DMS114 treated with DMSO at 0.1 percent for 48 hours (cell line): ENCODE results near the gene SMAP1.

Source experiments
- DNase-seq: peaks from one replicate; lab custom pipeline; 2025; ENCODE audit not compliant: unreplicated experiment; lab: John Stamatoyannopoulos, UW

Gene SMAP1

GRCh38 chr6:70667711-70668498 lies at the start of gene SMAP1:
SMAP1 (plus strand) TSS chr6:70667883; CDS start chr6:70668024, 141 bp downstream.
- peak; percentile 17 for DNase-seq

- no peak for DNase-seq
These were observed 46.9 kb upstream of the SMAP1 start for GRCh38 chr6:70620746-70621145.

DNA sequence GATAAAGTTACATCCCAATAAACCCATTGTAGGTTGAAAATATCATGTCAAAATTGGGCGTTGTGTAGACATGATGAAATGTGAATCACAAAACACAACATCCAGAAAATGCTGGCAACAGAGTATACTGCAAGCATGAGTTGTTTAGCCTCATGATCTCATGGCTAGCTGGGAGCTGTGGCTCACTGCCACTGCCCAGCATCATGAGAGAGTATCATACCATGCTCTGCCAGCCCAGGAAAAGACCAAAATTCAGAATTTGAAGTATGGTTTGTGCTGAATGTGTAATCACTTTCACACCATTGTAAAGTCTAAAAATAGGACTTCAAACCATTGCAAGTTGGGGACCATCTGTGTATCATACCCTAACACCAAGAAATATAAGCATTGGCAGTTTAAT lies 45.2 kb upstream of the SMAP1 start:
- no peak for DNase-seq

DNA sequence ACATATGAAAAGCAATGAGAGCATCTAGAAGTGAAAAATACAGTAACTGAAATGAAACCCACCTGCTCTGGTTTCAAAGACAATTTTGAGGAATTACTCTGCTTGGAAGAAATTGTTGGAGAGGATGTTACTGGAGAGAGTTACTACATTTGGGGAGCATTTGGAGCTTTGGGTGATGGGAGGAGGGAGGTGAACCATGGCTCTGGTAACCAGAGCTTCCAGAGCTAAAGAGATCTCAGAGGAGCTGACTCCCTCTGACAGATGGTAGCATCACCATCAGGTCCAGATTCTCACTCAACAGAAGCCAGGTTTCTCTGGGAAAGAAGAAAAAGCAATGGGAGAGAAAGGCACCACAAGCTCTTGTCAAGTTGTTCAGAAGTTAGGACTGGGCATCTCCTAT lies 42.2 kb upstream of the SMAP1 start:
- no peak for DNase-seq

DNA sequence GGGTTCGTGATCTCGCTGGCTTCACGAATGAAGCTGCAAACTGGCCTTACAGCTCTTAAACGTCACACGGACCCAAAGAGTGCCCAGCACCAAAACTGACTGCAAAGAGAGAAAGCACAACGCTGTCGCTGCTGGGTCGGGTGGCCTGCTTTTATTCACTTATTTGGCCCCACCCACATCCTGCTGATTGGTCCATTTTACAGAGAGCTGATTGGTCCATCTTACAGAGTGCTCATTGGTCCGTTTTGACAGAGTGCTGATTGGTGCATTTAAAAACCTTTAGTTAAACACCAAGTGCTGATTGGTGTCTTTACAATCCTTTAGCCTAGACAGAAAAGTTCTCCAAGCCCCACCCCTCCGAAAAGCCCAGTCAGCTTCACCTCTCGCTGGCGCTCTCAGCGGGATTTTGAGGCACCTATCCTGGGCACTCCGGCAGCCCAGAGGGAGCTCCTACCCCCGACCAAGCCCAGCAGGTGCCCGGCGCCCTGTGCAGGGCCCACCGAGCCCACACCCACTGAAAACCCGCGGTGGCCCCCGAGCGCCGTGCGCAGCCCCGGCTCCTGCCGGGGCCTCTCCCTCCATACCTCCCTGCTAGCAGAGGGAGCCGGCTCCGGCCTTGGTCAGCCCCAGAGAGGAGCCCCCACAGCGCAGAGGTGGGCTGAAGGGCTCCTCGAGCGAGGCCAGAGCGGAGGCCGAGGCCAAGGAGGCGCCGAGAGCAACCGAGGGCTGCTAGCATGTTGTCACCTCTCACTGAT lies 40.0 kb upstream of the SMAP1 start:
- DNase-seq, result no peak

DNA sequence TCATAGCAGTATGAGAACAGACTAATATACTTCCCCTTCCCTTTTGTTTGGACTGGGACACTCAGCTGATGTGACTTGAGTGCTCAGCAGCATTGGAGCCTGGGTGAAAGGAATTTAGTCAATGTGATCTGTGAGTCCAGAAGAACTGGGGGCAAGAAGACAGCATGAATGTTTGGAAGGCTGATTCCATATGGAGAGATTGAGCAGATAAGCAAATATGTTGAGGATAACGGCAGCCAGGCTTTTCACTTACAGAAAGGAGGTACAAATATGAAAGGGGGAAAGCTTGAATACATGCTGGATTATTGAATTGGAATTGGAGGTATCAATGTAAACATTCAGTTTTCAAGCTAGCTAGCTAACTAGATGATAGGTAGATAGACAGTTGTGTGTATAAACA lies 37.8 kb upstream of the SMAP1 start:
- DNase-seq, result no peak

GRCh38 chr6:70633870-70634269 lies 33.8 kb upstream of the SMAP1 start:
- no peak for DNase-seq

DNA sequence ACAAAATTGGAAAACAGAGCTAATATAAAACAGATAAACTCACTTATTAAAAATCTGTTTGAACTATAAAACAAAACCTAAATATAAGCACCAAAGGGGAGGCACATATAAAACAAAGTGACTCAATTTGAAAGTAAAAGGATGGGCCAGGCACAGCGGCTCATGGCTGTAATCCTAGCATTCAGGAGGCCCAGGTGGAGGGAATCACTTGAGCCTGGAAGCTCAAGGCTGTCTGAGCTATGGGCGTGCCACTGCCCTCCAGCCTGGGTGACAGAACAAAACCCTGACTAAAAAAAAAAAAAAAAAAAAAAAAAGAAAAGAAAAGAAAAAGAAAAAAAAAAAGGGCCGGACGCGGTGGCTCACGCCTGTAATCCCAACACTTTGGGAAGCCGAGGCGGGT lies 31.1 kb upstream of the SMAP1 start:
- no peak for DNase-seq

DNA sequence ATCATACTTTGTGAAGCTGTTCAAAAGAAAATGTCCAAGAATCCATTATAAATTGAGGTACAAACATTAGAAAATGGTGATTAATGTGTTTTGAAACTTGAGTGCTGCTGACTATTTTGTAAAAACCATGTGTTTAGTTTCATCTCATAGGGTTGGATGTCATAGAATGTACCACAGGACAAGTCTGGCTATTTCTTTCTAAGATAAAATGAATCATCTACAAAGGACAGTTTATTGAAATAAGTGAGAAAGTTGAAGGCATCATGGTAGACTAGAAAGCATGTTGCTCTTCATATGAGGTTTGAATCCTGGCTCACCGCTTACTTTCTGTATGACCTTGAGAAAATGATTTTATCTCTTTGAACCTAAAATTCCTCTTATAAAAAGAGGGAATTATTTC lies 29.2 kb upstream of the SMAP1 start:
- no peak for DNase-seq

DNA sequence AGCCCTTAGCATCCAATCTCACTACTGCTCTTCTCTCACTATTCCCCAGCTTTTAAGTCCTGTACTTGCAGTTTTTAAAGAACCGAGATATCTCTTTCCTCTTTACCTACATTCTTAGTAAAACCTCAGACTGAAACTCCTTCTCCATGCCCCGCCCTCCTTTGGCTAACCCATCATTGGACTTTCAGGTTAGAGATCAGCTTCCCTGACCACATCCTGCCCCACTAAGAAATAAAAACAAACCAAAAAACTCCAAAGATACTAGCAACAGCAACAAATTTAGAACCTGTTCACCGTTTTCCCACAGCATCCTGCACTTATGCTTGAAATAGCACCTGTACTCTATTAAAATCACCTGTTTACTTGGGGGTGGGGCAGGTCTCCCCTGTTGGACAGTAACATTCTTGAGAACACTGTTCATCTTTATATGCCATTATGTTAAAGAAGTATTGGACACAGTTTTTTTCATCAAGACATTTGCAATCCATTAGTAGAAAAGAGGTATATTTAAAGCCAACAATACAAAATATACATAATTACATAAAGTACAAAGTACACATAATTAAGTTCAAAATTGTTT lies 16.3 kb upstream of the SMAP1 start:
- no peak for DNase-seq

GRCh38 chr6:70652216-70652615 lies 15.5 kb upstream of the SMAP1 start:
- no peak for DNase-seq

DNA sequence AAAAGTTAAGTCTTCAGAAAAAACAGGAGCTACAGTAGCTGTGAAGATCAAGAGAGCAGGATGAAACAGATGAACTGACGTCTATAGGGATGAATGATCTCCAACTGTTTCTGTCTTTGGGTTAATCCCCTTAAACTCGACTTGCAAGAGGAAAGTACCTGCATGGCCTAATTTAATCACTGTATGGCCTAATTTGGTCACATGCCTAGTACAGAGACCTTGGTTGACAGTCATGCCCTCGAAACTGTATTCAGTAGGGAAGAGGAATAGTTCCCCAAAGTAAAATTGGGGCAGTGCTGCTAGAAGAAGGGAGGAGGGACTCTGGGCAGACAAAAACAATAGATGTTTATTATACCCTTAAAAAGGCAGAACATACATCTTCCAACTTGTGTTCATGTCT lies 10.0 kb upstream of the SMAP1 start:
- DNase-seq, result no peak

- DNase-seq, result no peak
These were observed 3.7 kb upstream of the SMAP1 start for GRCh38 chr6:70663881-70664466.

GRCh38 chr6:70666706-70667105 lies 977 bp upstream of the SMAP1 start:
- no peak for DNase-seq

GRCh38 chr6:70667256-70667710 lies 400 bp upstream of the SMAP1 start:
- peak; percentile 69 for DNase-seq

- DNase-seq, result no peak
These were observed 773 bp downstream of the SMAP1 start for GRCh38 chr6:70668499-70668812.

- DNase-seq, result no peak
These were observed 1.4 kb downstream of the SMAP1 start for GRCh38 chr6:70669133-70669532.

DNA sequence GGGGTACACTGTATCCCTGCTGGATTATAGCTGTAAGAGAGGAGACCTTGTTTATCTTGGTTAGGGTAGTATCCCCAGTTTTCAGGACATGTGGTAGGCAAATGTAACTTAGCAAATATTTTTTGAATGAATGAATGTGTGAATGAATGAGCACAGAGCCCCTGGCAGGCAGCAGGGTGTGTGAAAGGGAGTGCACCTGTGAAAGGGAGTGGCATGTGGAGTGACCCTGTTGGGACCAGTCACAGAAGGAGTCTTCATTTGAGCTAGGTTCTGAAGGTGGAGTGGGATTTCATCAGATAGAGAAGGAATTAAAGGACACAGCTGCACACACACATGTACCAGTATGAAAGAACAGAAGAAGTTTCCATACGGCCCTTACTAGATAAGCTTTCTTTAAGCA lies 4.9 kb downstream of the SMAP1 start:
- no peak for DNase-seq

DNA sequence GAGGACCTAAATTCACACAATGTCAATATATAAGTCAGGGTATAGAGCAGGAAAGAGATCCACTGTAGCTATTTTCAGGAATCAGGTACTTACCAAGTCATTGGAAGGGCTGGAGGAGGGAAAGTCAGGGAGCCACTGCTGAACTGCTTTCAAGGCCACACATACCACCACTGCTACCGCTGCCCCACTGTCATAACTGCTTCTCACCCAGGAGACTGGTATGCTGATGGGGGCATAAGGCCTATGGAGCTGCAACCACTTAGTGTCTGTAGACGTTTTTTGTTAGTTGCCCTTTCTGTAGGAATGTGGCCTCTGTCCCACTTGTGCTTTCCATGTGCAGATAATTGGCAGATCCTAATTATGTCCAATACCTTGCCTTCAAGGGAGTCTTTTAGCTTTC lies 5.4 kb downstream of the SMAP1 start:
- DNase-seq, result peak; percentile 11

DNA sequence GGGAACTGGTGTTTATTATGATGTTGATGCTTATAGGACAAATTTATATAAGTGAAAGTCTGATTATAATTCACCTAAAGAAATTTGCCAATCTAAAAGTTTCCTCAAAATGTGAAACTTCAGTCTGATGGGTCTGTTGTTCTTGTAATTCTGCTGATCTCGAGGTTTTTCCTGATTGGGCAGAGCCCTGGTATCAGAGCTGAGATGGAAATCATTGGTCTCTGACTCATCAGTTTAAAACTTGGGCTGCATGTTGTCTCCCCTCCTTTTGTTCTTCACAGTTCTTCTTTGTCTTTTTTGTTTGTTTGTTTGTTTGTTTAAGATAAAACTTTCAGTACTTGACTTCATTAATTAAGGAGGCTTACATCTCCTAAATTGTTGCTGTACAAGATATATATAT lies 5.9 kb downstream of the SMAP1 start:
- no peak for DNase-seq

DNA sequence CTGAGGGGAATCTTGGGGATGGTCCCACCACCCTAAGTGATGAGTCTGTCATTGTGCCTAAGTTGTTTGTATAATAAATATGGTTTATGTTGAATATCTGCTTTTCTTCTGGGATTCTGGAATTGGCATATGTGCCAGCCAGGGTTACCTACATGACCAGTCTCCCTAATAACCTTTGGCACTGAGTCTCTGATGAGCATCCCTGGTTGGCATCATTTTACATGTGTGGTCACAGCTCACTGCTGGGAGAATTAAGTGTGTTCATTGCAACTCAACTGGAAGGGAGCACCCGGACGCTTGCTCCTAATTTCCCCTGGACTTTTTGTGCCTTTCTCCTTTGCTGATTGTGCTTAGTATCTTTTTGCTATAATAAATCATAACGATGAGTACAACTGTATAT lies 8.1 kb downstream of the SMAP1 start:
- no peak for DNase-seq

DNA sequence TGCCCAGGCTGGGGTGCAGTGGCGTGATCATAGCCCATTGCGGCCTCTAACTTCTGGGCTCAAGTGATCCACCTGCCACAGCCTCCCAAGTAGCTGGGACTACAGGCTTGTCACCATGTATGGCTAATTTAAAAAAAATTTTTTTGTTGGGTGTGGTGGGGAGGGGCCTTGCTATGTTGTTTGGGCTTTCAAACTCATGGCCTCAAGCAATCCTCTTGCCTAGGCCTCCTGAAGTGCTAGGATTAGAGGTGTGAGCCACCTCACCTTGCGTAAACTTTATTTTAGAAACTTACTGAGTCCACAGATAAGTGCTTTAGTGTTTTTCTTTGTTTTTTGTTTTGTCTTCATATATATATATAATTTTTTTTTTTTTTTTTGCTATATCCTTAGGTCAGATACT lies 9.1 kb downstream of the SMAP1 start:
- DNase-seq, result no peak
